HG02678 (cell line): ENCODE measurements around the gene REEP6.
"Not testable (repeated sequence)": the region's sequence is repeated elsewhere in the genome, so short reads cannot be mapped to it uniquely, and the experiment has no call there.

Source experiments
- ATAC-seq: cut with Tn5 transposase; IDR thresholded peaks from one replicate; pipeline ENCODE4 v1.9.1; 2021; ENCODE audit warnings: mild to moderate bottlenecking, moderate library complexity; ENCODE audit not compliant: unreplicated experiment

Gene REEP6

DNA sequence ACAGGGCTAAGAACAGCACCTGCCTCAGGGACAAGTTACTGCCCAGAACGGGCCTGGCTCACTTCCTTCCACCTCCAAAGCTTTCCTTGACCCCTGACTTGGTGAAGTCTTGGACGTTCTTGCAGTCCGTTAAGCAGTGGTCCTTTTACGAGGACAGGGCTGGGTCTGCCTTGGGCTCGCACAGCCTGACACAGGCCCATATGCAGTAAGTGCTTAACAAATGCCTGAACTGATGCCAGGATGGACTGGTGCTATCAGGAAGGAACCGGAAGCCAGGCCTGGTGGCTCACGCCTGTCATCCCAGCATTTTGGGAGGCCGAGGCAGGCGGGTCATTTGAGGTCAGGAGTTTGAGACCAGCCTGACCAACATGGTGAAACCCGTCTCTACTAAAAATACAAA, 31.1 kb downstream of the REEP6 start:
- ATAC-seq = no peak

DNA sequence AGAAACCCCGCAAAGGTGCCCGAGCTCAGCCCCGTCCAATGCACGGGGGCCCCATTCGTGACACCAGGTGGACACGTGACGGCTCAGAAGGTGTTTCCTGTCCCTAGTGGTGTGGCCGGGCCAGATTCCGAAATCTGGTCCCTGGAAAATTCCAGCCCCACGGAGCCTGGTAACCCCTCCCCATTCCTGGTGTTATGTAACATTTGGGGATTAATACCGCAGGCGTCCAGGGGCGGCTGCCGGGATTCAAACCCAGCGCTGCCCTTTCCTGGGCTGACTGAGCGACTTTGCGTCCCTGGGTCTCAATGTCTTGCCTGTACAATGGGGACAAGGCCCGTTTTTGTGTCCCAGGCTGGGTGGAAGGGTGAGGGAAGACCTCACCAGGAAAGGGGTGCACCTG, 31.9 kb downstream of the REEP6 start:
- ATAC-seq = no peak

DNA sequence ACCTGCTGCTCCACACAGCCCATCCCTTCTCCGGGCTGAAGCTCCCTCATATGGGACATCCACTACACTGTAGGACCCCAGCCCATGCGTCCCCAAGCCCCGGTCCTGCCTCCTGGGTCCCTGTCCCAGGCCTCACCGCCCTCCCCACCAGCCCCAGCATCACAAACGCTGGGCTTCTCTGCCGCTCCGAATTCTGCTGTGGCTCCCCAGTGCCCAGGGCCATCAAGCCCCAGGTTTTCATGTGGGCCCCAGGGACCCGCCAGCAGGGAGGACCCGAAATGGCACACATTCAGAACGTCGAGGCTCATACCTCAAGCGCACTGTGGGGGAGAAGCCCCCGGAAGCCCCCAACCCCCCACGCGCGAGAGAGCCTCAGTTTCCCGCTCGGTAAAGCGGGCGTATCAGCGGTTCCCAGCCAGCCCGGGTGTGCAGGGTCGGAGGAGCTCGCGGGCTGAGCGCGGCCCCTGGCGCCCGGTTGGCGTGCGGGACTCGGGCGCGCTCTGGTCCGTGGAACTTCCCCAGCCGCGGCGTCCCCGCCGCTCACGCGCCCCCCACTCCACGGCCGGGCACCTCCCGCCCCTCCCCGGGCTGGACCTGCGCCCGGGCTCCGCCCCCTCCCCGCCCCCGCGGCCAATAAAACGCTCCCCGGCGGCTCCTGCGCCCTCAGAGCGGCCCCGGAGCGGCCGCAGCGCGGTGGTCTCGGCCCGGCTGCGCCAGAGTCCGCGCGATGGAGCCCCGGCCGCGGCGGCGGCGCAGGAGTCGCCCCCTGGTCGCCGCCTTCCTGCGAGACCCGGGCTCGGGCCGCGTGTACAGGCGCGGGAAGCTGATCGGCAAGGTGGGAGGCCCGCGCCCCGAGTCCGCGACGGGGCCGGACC, 32.7 kb downstream of the REEP6 start, which contains the start of gene PLK5:
Gene PLK5 (plus strand): TSS at position 666 of the 875 bp plus-strand sequence. CDS start 2,920 bp downstream, outside the sequence.
- ATAC-seq = no peak

DNA sequence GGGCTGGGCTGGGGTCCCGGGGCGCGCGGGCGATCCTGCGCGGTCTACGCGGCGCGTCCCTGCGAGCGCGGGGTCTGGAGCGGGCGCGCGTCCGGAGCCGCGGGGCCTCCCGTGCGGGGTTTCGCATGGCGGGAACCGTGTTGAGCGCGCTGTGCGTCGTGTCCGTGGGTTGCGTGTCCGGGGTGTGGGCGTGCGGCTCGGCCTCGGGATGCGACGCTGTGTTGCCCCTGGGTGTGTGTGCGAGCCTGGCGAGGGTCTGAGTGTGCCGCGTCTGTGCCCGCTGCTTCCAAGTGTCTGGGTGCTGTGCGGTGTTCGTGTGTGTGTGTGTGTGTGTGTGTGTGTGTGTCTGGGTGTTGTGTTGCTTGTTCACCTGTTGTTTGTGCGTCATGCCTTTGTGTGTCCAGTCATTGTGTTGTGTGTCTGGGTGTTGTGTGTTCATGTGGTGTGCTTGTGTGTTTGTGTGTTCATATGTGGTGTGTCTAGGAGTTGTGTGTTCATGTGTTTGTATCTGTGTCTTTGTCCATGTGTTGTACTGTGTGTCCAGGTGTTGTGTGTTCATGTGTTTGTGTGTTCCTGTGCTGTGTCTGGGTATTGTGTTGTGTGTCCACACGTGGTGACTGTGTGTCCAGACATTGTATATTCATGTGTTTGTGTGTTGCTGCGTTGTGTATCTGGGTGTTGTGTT, 33.4 kb downstream of the REEP6 start:
- no peak for ATAC-seq

DNA sequence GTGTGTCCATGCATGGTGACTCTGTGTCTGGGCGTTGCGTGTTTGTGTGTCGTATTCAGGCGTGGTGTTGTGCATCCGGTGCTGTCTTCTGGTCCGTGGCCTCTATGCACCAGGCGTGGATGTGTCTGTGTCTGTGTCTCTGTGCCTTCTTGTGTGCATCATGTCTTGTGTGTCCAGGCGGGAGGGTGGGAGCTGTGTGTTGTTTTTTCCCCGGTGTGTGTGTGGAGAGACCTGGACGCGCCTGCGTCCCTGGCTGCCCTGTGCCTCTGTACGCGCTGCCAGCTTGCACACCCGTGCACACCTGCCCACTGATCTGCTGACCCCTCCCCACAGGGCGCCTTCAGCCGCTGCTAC, 34.0 kb downstream of the REEP6 start:
- no peak for ATAC-seq

DNA sequence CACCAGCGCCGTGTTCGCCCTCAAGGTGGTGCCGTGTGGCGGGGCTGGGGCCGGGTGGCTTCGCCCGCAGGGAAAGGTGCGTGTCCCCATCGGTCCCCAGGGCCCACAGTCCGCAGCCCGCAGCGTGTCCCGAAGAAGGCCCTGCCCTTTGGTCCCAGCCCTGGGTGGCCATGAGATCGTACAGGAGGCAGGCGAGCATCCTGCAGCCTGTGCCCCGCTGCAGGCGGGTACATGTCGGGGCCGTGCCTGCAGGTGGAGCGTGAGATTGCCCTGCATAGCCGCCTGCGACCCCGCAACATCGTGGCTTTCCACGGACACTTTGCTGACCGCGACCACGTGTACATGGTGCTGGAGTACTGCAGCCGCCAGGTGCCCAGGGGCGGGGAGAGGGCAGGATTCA, 34.4 kb downstream of the REEP6 start:
- no peak for ATAC-seq

DNA sequence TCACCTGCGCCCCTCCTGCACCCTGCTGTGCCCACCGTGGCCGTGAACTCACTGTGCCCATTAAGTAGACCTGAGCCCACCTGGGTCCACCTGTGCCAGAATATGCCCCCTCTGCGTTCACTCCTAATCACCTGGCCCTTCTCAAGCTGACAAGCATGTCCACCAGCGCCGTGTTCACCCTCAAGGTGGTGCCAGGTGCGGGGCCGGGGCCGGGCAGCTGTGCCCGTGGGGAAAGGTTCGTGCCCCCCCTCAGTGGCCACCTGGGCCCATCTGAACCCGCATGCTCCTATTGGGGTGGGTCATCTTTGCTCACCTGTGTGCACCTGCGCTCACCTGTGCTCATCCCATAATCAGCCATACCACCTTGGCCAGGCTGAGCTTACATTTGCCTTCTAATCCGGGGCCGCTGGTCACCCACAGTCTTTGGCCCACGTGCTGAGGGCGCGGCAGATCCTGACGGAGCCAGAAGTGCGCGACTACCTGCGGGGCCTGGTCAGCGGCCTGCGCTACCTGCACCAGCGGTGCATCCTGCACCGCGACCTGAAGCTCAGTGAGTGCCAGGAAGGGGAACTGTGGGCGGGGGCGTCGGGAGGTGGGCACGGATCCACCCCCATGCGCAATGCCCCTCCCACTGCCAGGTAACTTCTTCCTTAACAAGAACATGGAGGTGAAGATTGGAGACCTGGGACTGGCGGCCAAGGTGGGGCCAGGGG, 35.2 kb downstream of the REEP6 start:
- ATAC-seq = no peak

DNA sequence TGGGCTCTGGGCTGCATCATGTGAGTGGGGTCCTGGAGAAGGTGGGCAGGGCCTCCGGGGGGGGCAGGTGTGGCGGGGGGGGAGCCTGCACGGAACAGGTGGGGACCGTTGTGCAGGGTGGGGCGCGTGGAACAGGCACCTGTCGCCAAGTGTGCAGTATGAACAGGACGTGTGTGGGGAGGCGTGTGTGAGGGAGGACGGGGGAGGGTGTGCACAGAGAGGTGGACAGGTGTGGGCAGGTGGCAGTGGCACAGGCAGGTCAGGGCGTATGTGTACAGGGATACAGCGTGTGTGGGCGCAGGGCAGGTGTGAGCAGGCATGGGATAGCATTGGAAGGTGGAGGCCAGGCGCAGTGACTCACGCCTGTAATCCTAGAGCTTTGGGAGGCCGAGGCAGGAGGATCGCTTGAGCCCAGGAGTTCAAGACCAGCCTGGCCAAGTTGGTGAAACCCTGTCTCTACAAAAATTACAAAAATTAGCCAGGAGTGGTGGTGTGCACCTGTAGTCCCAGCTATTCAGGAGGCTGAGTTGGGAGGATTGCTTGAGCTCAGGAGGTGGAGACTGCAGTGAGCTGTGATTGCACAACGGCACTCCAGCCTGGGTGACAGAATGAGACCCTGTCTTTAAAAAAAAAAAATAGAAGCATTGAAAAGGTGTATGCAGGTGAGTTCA, 36.1 kb downstream of the REEP6 start:
- no peak for ATAC-seq

DNA sequence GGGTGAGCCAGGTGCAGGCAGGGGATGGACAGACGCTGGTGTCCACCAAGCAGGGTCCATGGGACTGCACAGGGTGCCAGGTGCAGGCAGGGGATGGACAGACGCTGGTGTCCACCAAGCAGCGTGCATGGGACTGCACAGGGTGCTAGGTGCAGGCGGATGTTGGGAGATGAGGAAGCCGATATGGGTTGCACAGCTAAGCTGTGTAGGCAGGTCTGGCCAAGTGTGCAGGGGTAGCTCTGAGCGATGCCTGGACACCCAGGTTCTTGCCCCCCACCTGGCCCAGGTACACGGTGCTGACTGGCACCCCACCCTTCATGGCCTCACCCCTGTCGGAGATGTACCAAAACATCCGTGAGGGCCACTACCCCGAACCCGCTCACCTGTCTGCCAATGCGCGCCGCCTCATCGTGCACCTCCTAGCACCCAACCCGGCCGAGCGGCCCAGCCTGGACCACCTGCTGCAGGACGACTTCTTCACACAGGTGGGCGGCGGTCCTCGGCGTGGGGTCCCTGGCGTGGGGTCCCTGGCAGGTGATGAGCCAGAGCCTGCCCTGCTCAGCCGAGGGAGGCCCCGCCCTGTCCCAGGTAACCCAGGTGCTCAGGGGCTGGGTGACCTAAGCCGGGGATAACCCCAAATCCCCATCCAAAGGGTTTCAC, 36.8 kb downstream of the REEP6 start:
- no peak for ATAC-seq

DNA sequence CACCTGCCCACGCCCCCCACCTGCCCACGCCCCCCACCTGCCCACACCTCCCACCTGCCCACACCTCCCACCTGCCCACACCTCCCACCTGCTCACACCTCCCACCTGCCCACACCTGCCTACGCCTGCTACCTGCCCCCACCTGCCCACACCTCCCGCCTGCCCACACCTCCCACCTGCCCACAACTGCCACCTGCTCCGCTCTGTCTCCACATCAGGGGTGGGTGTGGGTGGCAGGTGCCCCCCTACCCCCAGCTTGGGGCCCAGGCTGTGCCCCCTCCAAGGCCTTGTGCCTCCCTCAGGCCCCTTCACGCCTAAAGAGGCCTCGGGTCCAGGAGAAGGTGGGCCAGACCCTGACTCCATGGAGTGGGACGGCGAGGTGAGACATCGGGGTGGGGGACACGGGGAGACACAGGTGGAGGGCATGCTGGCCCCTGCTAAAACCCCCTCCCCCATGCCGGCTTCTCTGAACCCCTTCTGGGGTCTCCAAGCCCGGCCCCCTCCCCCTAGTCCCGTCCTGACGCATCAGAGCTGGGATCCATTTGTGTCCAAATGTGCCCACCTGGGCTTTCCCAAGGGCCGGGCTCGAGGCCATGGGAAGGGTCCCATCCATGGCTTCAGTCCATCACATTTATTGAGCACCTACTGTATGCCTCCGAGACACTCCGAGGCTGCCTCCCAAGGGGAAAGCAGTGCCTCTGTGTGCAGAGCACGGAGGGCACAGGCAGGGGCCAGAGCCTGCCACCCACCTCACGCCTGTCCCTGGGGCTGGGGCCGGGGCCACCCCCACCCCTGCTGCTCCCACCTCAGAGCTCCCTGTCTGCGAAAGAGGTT, 37.8 kb downstream of the REEP6 start:
- no peak for ATAC-seq

DNA sequence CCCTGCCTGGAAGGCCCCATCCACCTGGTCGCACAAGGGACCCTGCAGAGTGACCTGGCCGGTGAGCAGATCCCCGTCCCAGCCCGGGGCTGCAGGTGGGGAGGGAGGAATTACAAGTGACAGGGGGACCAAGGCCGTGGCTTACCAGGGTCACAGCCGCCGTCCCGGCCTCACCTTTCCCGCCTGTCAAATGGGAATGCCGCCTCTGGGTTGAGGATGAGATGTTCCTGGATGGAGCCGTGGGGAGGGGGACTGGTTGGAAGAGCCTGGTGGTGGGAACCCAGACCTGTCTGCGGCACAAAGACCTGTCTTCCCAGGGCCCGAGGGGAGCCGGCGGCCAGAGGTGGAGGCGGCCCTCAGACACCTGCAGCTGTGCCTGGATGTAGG, 38.4 kb downstream of the REEP6 start:
- ATAC-seq = no peak

DNA sequence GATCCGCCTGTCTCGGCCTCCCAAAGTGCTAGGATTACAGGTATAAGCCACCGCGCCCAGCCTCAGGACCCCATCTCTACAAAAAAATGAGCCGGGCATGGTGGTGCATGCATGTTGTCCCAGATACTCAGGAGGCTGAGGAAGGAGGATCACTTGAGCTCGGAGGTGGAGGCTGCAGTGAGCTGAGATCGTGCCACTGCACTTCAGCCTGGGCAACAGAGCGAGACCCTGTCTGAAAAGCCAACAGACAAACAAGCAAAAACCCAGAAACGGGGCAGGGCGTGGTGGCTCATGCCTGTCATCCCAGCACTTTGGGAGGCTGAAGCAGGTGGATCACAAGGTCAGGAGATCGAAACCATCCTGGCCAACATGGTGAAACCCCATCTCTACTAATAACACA, 39.9 kb downstream of the REEP6 start:
- not testable (repeated sequence) for ATAC-seq

DNA sequence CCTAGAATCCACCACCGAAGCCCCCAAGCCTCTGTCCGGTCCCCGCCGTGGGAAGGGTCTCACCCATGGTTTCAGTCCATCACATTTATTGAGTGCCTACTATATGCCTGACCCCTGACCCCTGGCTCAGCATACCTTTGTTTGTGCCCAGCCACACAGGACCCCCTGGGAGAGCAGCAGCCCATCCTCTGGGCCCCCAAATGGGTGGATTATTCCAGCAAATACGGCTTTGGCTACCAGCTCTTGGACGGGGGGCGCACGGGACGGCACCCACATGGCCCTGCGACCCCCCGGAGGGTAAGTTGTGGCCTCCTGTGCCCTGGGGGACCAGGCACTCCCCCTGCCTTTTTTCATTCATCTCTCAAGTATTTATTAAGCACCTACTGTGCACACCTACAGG, 40.6 kb downstream of the REEP6 start:
- ATAC-seq = no peak

DNA sequence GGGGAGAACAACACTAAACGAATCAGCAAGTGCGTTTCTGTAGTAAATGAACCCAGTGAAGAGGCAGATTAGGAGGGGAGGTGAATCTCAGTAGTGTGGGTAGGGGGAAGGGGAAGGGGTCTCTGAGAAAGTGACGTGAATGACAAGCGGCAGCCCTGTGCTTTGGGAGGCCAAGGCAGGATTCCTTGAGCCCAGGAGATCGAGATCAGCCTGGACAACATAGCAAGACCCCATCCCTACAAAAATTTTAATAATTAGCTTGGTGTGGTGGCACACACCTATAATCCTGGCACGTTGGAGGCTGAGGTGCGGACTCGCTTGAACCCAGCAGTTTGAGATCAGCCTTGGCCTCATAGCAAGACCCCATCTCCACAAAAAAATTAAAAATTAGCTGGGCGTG, 41.0 kb downstream of the REEP6 start:
- no peak for ATAC-seq

DNA sequence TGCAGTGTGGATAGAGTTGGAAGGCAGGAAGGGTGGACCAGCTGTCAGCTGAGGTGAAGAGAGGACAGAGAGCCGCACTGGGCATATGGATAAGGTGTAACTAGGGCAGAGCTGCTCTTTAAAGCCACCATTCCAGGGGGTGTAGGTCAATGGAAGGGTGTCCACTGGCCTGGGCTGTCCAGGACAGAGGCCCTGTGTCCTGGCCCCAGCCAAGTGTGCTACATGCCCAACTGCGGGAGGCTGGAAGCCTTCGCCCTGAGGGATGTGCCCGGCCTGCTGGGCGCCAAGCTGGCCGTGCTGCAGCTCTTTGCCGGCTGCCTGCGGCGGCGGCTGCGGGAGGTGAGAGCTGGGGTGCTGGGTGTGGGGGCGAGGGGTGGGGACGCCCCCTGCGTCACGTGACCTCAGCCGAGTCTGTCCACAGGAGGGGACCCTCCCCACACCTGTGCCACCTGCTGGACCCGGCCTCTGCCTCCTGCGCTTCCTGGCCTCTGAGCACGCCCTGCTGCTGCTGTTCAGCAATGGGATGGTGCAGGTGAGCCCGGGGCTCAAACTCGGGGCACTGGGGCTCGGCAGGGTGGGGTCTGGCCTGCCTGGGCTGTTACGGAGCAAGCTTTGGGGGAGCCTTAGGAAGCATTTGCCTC, 42.6 kb downstream of the REEP6 start:
- ATAC-seq = no peak

DNA sequence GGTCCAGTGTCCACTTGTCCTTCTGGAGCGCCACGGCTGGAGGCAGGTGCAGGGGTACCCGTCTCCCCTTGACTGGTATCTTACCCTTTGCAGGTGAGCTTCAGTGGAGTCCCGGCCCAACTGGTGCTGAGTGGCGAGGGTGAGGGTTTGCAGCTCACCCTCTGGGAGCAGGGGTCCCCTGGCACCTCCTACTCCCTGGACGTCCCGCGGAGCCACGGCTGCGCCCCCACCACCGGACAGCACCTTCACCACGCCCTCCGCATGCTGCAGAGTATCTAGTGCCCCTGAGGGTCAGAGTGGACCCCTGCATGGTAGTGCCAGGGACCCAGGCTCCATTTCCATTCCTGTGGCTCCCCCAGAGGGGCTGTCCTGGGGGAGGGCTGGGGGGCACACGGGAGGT, 44.0 kb downstream of the REEP6 start:
- no peak for ATAC-seq

DNA sequence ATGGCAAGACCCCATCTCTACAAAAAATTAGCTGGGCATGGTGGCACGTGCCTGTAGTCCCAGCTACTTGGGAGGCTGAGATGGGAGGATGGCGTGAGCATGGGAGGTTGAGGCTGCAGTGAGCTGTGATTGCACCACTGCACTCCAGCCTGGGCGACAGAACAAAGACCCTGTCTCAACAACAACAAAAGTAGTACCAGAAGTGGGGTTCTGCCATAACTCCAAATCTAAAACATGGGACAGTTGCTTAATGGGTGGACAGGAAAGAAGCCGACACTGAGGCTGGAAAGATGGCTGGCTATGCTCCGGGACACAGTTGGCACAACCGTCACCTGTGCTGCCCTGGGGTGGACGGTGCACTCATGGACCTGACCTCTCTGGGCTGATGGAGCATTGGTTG, 44.7 kb downstream of the REEP6 start:
- ATAC-seq = not testable (repeated sequence)

DNA sequence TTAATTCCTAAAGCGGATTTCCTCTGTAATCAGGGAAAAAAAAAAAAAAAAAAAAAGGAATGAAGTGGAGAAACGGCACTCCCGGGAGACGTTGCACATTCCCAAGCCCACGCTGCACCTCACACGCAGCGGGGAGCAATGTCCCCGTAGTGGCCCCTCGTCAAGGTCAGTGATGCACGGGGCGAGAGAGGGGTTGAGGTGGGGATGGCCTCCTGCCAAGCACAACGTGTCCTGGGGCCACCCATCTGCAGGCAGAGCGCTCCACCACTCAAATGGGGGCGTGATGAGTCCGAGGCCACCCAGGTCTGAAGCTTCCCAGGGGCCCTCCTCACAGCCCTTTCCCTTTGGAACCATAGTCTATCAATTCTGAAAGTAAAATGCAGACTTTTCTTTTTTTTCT, 48.0 kb downstream of the REEP6 start:
- no peak for ATAC-seq

DNA sequence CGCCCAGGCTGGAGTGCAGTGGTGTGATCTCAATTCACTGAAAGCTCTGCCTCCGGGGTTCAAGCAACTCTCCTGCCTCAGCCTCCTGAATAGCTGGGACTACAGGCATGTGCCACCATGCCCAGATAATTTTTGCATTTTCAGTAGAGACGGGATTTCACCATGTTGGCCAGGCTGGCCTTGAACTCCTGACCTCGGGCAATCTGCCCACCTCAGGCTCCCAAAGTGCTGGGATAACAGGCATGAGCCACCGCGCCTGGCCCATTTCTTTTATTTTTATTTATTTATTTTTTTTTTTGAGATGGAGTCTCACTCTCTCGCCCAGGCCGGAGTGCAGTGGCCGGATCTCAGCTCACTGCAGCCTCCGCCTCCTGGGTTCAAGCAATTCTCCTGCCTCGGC, 48.8 kb downstream of the REEP6 start:
- ATAC-seq = not testable (repeated sequence)
